Left renal cortex interstitium (tissue), 4 donors: ENCODE results near the gene GTF2I. TPM values are rescaled to one million over a fixed set of nuclear protein-coding genes. Genes with fewer than 3 reads are reported as not detected.
"Not testable (repeated sequence)": the region's sequence is repeated elsewhere in the genome, so short reads cannot be mapped to it uniquely, and the experiment has no call there.

Experiments used
- DNase-seq, 4 donors: peaks; one replicate each; pipeline ENCODE4 v3.0.0-alpha.2; 2013; ENCODE audit warnings: low read depth in 4 of 4, low spot score in 2 of 4, missing footprints in 1 of 4
- polyA plus RNA-seq, 4 donors: library from polyadenylated mRNA; unstranded; fragments of 120-200 nt; gene quantifications; one replicate each; pipeline ENCODE4 v1.2.1, GENCODE V29; 2013; ENCODE audit not compliant: insufficient read length in 4 of 4

The GTF2I gene
- polyA plus RNA-seq: 100 to 1,000 TPM; 272 to 521 (median 366) TPM

DNA sequence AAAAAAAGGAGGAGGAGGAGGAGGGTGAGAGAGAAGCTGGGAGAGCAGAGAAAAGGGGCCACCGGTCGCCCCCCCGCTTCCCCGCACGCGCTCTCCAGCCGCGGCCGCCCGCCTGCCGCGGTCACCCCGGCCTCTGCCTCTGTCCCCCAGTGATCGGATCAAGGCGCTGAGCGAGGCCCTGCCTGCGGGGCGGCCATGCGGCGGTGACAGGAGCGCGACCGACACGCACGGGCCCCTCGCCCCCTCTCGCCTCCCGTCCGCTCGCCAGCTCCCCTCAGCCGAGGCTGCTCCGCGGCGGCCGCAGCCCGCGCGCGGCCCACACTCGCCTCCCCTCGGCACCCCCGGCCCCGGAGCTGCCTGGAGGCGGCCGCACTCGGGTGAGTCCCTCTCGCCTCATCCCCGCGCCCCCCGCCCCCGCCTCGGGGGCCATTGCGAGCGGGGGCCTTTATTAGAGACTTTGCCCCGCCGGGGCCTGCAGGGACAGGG lies at the start of gene GTF2I:
GTF2I (plus strand) TSS at position 27 of the 486 bp plus-strand sequence. CDS start 31,411 bp downstream, outside the sequence.
- no peak for DNase-seq

DNA sequence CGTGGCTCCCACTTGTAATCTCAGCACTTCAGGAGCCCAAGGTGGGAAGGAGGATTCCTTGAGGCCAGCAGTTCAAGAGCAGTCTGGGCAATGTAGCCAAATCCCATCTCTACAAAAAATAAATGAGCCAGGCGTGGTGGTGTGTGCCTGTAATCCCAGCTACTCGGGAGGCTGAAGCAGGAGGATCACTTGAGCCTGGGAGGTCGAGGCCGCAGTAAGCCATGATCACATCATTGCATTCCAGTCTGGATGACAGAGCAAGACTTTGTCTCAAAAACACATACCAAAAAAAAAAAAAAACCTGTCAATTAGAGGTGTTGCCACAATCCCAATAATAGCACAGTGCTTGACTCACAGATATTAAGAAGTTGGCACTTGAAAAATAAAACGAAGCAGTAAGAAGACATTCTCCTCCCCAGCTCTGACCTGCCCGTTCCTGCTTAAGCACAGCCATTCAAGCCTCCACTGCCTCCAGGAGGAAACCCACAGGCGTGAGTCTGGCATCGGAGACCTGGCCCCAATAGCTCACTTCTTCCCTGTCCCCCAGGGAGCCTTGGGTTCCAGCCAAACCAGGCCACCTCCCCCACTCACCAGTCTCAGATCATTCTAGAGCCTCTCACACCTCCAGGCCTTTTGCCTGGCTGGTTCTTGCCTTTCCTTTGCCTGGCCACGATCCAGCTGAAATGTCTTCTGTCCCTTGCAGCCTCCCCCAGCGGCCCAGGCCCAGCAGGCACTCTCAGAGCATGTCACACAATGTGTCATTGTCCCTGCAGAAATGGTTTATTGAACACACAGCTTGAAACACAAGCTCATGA lies 45.3 kb upstream of the GTF2I start:
- DNase-seq: no peak

DNA sequence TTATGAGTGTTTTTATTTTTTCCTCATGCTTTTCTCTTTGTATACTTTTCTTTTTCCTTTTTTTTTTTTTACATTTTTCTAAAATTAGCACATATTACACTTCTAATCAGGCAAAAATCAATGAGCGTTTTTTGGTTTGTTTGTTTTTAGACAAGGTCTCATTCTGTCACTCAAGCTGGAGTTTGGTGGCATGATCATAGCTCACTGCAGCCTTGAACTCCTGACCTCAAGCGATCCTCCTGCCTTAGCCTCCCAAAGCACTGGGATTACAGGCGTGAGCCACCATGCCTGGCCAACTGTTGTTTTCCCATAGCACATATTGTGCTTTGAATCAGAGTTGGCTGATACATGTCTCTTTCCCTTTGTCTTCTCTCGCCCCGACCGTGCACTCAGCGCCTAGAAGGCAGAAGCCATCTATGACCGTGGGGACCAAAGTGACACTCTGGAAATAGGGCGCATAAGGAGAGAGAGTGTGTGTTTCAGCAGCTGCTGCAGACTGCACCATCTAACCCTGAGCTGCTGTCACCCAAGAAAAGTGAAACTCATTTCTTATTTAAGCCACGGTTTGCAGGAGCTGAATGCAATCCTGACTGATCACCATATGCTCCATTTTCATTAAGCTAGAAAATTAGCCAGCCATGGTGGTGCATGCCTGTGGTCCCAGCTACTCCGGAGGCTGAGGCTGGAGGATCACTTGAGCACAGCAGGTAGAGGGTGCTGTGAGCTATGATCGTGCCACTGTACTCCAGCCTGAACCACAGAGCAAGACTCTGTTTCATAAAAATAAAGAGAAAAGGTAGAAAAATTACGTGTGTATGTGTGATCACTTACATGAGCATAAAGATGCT lies 41.4 kb upstream of the GTF2I start:
- no peak for DNase-seq

DNA sequence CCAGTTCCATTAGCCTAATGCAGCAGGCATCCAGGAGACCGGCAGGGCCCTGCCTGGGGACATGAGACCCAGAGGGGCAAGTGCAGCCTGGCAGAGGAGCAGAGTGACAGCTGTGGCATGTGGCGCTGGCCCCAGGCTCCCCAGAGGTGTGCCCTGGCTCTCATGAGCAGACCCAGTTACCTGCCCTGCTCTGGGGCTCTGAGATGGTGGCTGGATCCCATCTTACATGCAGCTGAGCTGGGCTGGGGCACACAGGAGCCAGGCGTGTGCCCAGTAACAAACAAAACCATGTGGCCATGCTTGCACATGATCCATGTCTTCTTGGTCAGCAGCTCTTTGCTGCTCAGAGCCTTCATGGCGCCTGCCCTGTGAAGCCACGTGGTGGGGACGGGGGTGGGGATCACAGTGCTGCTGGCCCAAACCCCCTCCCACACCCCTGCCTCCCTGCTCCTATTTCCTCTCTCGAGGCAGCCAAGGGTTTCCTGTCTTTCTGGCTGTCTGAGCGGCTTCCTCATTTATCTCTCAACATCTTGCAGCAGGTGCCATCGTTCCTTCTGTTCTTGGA lies 40.3 kb upstream of the GTF2I start:
- no peak for DNase-seq

DNA sequence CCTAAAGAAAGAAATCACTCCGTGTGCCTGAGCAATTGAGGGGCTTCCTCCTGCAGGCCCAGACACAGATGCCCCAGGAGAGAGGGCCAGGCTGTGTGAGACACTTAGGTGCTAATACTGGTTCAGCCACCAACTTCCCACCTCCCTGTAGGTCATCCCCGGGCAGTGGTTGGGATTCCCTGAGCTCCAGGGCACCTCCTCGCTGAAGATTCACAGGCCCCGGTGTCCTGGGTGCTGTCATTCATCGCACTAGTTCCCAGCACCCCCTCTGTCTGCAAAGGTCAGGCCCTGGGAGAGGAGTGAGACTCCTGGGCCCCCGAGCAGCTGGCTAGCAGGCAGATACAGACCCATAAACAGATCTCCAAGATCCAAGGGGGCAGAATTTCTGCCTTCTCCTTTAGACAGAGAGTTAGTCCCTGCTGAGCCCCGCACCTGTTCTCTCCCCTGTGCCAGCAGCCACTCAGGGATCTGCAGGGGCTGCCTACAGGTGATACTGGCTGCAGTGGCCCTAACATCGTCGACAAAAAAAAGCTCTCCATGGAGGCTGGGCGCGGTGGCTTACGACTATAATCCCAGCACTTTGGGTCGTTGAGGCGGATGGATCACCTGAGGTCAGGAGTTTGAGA lies 38.2 kb upstream of the GTF2I start:
- no peak for DNase-seq

DNA sequence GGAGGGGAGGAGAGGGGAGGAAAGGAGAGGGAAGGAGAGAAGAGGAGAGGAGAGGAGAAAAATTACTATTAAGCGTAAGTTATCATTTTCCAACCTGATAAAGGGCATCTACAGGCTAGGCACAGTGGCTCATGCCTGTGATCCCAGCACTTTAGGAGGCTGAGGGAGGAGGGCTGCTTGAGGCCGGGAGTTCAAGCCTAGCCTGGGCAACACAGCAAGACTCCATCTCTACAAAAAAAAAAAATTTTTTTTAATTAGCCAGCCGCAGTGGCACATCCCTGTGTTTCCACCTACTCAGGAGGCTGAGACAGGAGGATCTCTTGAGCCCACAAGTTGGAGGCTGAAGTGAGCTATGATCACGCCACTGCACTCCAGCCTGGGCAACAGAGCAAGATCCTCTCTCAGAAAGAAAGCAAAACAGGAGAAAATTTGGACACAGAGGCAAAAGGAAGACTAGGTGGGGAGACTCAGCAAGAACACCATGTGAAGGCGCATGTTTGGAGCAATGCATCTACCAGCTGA lies 35.2 kb upstream of the GTF2I start:
- no peak for DNase-seq

DNA sequence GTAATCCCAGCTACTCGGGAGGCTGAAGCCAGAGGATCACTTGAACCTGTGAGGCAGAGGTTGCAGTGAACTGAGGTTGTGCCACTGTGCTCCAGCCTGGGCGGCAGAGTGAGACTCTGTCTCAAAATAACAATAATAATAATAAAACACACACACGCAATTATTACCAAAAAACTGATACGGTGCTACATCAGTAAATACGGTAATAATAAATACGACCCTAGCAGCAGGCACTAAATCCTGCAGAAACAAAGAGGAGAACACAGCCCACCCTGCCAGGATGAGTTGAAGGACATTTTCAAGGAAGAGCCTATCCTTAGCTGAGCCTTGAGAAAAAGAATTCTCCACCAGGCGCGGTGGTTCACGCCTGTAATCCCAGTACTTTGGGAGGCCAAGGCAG lies 34.4 kb upstream of the GTF2I start:
- no peak for DNase-seq

DNA sequence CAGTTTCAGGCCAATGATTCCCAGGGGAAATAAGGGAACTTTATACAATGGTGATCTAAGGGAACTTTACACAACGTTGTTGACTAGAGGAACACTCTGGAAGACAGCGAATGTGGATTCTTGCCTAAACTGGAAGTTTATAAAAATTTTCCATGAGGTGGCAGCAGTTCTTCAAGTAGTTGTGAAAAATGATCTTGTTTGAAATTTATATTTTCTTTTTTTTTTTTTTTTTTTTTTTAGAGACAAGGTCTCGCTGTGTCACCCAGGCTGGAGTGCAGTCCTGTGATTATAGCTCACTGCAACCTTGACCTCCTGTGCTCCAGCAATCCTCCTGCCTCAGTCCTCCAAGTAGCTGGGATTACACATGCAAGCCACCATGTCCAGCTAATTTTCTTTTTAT lies 32.1 kb upstream of the GTF2I start:
- DNase-seq: no peak

DNA sequence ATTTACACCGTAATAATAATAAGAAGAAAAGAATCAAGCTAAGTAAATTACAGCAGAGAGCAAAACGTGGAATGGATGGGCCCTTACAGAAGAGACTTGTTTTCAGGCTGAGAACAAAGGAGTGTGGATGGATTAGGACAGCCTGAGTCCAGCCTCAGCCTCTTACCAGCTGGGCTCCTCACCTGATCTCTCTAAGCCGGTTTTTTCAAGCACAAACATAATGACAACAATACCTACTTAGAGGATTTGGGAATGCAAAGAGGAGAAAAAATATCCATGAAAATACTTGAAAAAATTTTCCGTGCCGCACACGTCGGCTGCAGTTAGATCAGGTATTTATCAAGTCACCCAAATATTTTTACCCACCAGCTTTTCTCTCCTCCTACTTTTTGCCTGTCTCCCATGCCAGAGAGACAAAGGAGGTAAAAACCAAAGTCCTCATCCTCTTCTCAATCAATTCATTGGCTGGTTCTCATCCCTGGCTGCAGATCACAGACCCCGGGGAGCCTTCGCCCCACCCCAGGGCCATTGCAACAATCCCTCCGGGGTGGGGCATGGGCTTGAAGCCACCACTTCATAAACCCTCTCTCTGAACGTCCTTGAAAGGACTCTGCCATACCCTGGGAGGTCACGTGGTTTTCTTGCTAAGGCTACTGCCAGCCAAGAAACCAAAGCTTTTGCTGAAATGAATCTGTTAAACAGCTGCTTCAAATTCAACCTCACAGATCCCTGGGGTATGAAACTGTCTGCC lies 29.7 kb upstream of the GTF2I start:
- no peak for DNase-seq

DNA sequence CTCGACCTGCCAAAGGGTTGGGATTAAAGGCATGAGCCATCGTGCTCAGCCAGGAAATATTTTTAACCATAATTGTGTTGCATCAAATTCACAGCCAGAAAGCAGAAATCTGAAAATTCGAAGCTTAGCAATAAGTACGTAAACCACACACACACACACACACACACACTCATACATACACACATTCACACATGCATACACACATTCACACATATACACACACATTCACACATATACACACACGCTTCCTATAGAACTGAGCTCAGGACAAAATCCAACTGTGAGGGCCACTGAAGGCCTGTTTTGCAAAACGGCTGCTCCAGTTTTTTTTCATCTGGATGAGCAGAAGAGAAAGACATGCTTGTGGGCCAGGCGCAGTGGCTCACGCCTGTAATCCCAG lies 25.0 kb upstream of the GTF2I start:
- no peak for DNase-seq

DNA sequence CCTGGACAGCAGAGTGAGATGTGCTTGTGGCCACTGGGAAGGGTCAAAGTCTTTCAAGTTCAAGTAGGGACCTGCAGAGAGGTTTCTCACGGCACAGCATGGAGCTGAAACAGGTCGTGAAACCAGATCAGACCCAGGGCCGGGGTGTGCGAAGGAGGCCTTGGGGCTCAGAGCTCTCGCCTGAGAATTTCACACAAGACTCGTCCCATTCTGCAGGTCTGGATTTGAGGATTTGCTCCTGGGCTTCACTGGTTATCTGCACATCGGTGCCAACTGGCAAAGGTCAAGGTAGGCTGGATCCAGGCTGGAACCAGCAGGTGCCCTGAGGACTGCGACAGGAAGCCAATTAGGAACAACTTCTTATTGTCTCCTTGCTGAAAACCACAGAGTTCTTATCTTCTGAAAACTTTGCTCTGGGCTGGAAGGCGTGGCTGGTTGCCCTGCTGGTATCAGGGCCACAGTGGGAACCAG lies 24.0 kb upstream of the GTF2I start:
- no peak for DNase-seq

DNA sequence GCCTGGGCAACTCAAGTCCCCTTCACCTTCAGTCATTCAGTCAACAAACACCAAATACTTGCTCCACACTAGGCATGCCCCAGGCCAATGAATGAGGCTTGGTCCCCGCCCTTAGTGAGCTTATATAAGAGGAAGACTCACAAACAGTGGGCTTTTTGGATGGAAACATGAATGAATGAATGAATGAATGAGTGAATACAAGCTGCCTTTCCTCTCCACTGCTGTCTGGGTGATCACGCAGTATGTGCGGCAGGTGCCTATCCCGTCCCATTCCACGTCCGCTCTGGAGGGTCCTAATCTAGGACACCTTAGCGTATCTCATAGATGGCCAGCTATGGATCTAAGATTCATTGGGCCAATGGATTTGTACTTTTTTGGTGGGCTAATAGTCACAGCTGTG lies 19.8 kb upstream of the GTF2I start:
- no peak for DNase-seq

DNA sequence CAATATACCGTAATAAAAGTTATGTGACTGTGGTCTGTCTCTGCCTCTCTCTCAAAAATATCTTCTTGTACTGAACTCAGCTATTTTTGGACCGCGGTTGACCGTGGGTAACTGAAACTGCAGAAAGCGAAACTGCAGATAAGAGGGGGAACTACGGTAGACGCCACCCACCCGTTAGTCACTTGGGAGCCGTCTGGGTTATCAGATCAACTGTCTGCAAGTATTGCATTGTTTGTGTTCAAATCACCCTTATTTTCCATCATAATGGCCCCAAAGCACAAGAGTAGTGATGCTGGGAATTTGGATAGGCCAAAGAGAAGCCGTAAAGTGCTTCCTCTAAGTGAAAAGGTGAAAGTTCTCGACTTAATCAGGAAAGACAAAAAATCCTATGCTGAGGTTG lies 7.5 kb upstream of the GTF2I start:
- DNase-seq: not testable (repeated sequence)

DNA sequence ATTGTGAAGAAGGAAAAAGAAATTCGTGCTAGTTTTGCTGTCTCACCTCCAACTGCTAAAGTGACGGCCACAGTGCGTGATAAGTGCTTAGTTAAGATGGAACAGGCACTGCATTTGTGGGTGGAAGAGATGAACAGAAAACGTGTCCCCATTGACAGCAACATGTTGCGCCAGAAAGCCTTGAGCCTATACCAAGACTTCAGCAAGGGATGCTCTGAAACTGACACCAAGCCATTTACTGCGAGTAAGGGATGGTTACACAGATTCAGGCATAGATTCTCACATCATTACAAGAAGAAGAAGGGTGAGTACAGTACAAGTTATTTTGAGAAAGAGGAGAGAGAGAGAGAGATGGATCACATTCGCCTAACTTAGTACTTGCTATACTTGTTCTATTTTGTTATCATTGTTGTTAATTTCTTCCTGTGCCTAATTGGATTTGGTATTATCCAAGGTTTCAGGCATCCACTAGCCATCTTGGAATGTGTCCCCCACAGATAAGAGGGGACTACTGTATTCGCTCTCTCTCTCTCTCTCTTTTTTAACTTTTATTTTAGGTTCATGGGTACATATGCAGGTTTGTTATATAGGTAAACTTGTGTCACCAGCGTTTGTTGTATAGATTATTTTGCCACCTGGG lies 6.9 kb upstream of the GTF2I start:
- not testable (repeated sequence) for DNase-seq

DNA sequence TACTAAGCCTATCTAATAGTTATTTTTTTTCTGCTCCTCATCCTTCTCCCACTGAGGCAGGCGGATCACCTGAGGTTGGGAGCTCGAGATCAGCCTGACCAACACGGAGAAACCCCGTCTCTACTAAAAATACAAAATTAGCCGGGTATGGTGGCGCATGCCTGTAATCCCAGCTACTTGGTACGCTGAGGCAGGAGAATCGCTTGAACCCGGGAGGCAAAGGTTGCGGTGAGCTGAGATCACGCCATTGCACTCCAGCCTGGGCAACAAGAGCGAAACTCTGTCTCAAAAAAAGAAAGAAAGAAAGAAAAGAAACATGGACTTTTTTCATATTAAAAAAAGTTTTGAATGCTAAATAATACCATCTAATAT lies 6.4 kb upstream of the GTF2I start:
- DNase-seq: not testable (repeated sequence)

DNA sequence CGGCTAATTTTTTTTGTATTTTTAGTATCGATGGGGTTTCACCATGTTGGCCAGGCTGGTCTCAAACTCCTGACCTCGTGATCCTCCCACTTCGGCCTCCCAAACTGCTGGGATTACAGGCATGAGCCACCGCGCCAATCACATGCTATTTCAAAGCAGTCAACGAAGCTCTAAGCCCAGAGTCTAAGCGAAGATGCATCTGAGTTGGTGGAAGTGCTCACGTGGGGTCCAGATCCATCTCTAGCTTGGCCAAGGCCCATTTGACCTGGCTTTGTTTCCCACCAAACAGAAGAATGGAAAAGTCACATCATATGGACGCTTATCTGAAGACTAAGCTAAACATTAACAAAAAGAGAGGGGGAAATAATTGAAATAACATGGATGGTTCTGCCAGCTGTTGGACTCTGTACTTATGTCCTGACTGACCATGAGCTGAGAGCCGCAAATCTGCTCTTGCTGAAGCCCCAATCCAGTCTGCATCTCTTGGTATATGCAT lies 3.8 kb upstream of the GTF2I start:
- DNase-seq: no peak

DNA sequence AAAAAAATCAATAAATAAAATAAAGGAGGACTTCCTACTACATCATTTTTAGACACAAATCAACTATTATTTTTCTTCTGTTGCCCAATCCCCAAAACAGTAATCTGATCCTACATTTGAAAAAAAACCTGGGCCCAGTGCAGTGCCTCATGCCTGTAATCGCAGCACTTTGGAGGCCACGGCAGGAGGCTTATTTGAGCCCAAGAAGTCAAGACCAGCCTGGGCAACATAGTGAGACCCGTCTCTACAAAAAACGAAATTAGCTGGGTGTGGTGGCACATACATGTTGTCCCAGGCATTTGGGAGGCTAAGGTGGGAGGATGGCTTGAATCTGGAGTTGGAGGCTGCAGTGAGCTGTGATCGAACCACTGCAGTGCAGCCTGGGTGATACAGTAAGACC lies 2.7 kb upstream of the GTF2I start:
- DNase-seq: no peak

DNA sequence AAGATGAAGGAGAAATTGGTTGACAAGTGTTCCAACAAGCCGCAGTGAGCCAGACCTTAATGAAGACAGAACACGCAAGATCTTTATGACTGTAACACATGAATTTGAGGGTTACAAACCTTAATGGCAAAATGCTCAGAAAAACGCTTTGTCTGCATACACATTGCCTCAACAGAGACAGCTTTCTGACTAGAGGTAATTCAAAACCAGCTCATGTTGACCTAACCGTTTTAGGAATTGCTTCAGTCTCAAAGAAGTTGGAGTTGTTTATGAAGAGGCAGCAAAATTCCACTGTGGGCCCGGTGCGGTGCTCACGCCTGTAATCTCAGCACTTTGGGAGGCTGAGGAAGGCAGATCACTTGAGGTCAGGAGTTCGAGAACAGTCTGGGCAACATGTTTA lies 2.2 kb upstream of the GTF2I start:
- DNase-seq: peak in 1 of 4 donors; percentile 55
